Measurements from ENCODE around the gene VCAM1.

GRCh38 chr1:100700586-100700985 is 19.0 kb upstream of the VCAM1 start:
- no peak for TF ChIP-seq POLR2A (IDR thresholded peaks at IDR 0.05; ENCODE audit: low read depth, low read length)
- no peak for TF ChIP-seq CTCF (conservative IDR thresholded peaks at IDR 0.05; ENCODE audit: low read depth, low read length)
- TF ChIP-seq CEBPB (IDR thresholded peaks at IDR 0.05; ENCODE audit: low read depth, low read length) = no peak
- no peak for TF ChIP-seq MAZ (IDR thresholded peaks at IDR 0.05; ENCODE audit: borderline replicate concordance, low read depth, low read length)
- no peak for TF ChIP-seq MAFK (IDR thresholded peaks at IDR 0.05; ENCODE audit: low read depth, low read length)
- no peak for TF ChIP-seq BHLHE40 (IDR thresholded peaks at IDR 0.05; ENCODE audit: low read depth, low read length)
- TF ChIP-seq CHD1 (IDR thresholded peaks at IDR 0.05; ENCODE audit: low read depth, low read length) = no peak
- TF ChIP-seq RCOR1 (IDR thresholded peaks at IDR 0.05; ENCODE audit: insufficient replicate concordance, low read length) = no peak
- no peak for TF ChIP-seq NFE2L2 (IDR thresholded peaks at IDR 0.05; ENCODE audit: low read depth, low read length)
- no peak for TF ChIP-seq RFX5 (IDR thresholded peaks at IDR 0.05; ENCODE audit: low read depth, low read length)
- TF ChIP-seq USF2 (IDR thresholded peaks at IDR 0.05; ENCODE audit: low read depth, low read length) = no peak
- no peak for TF ChIP-seq FOS (IDR thresholded peaks at IDR 0.05; ENCODE audit: low read depth, low read length)
- TF ChIP-seq RAD21 (IDR thresholded peaks at IDR 0.05; ENCODE audit: low read length) = no peak
- no peak for TF ChIP-seq SMC3 (IDR thresholded peaks at IDR 0.05; ENCODE audit: low read depth, low read length)

All from IMR-90 (cell line).